ENCODE results near the gene TCTA. TPM values are rescaled to one million over a fixed set of nuclear protein-coding genes. Genes with fewer than 3 reads are reported as not detected.

The TCTA gene
- total RNA-seq, 1 donor from 2014 or later, result 15.1 TPM

DNA sequence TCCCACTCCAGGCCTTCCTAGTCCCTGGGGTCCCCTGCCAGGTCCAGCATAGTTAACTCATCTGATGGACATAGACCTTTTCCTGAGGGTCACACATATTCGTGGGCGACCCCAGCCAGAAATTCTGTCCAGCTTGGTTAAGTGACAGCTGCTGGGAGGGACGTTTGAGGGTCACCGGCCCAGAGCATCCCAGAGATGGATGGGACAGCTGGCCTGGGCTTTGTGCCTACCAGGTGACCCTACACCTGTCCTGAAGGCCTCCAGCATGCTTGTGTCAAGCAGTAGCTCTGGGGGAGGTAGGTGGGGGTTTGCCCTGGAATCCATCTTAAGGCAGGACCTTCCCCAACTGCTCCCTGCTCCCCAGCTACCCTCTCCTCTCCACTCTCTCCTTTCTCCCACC, 48.7 kb downstream of the TCTA start:
- DNase-seq, result no peak

DNA sequence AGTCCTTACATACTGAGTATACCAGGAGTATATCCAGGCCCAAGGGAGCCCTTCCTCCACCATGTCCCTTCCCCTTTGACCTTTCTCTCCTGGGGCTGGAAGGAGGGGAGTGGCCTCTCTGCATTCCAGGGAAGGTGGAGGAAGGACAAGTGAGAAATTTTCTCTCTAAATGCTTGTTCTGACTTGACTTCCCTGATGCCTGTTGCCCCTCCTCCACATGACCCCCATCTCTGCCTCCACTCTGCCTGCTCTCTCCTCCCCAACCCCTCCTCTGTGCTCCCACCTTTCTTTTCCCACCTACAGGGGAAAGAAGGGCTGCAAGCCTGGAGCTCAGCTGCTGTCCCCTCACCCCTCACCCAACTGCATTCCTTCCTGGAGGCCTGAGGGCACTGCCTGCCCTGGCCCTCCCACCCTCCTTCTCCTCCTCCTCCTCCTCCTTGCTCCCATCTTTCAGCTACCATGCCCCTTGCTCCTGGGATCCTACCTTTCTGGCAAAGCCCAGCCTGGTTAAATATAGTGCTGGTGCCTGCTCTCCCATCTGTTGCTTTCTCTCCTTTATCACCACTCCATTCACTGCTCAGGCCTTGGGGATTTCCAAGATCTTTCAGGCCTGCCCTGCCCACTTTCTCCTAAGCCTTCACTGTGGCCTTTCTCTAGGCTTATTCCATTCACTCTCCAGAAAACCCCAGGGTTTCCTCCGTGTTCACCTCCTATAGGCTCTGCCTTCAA, 49.4 kb downstream of the TCTA start:
- DNase-seq, result peak; percentile 63

DNA sequence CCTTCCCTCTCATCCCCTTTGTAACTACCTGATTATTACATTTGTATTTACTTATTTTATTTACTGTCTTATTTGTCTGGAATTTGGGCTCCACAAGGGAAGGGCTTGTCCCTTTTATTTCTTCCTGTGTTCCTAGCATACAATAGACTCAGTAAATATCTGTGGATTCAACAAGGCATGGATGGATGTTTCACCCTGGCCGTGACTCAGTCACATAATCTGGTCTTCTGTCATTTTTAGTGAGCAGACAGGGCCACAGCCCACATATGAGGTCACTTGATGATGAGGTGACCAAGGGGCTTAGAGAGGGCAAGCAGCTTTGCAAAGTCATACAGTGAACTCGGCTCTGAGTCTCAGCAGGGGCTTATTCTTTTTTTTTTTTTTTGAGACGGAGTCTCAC, 50.0 kb downstream of the TCTA start:
- DNase-seq, result no peak

DNA sequence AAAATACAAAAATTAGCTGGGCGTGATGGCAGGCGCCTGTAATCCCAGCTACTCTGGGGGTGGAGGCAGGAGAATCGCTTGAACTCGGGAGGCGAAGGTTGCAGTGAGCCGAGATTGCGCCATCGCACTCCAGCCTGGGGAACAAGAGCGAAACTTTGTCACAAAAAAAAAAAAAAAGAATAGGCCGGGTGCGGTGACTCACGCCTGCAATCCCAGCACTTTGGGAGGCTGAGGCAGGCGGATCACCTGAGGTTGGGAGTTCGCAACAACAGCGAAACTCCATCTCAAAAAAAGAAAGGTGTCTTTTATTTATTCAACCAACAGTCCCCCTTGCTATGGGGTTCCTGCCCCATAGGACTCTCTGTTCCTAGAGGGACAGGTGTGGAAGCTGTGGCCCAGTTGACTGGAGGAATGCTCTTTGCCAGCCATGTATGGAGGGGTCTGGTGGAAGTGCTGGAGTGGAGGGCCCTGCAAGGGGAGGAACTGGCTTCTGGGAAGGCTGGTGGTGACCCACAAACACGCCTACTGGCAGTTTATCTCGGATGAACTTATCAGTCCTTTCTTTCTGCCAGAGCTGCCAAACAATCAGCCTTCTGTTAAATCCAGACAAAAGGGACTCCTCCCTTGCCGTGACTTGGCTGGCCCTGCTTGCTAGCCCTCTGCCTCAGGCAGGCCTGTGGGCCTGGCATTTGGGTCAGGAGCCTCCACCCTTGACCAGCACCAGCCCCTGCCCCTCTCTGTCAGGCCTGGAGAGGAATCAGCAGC, 53.2 kb downstream of the TCTA start:
- peak; percentile 61 for DNase-seq

Other genes with a start within 250 kb of the TCTA start
- gene CCDC71, start 246.1 kb upstream of the TCTA start, total RNA-seq, result 16.8 TPM
- 73.4 TPM for gene KLHDC8B, start 240.8 kb upstream of the TCTA start, total RNA-seq
- 4.1 TPM for gene C3orf62, start 135.2 kb upstream of the TCTA start, total RNA-seq
- 25.1 TPM for gene USP4, start 72.4 kb upstream of the TCTA start, total RNA-seq
- gene GPX1, start 54.1 kb upstream of the TCTA start, total RNA-seq, result 60.0 TPM
- 403 TPM for gene RHOA, start 447 bp upstream of the TCTA start, total RNA-seq
- gene AMT, start 10.1 kb downstream of the TCTA start, total RNA-seq, result 8.6 TPM
- gene NICN1, start 16.9 kb downstream of the TCTA start, total RNA-seq, result 2.7 TPM
- 201 TPM for gene DAG1, start 57.8 kb downstream of the TCTA start, total RNA-seq
- gene BSN, start 142.1 kb downstream of the TCTA start, total RNA-seq, result 0.82 TPM